Caco-2 (cell line): Measurements from ENCODE around the gene MYL12B. TPM values are rescaled to one million over a fixed set of nuclear protein-coding genes. Genes with fewer than 3 reads are reported as not detected.

Experiments used
- BruUV-seq: library from RNA; stranded (reverse); fragments of 400-500 nt; replicated peaks from 2 replicates; lab custom pipeline; 2021; lab: Mats Ljungman, UMichigan
- CTCF ChIA-PET: fragments of 300-600 bp; sonication (Branson Sonifier 250); formaldehyde crosslinking; loops from one replicate; lab custom pipeline; 2022; ENCODE audit warnings: antibody characterized with exemption; lab: Charles Lee
- POLR2A ChIA-PET: fragments of 300-600 bp; sonication (Branson Sonifier 250); formaldehyde crosslinking; loops from one replicate; lab custom pipeline; 2022; ENCODE audit warnings: antibody characterized with exemption; lab: Charles Lee
- DNase-seq, 2 experiments: peaks; one replicate each; pipeline versions ENCODE4 v3.0.0 to v3.0.0-alpha.2; 2020 to 2022
- H3K27me3 ChIP-seq: replicated peaks from 2 replicates; pipeline ENCODE4 v1.6.0; 2011; ENCODE audit warnings: low read length; ENCODE audit not compliant: control insufficient read depth, insufficient read depth
- H3K36me3 ChIP-seq: 2 replicates; pipeline ENCODE4 v1.5.1; 2011; ENCODE audit warnings: low read length; ENCODE audit not compliant: control insufficient read depth, insufficient read depth
- H3K4me1 ChIP-seq: fragments of 250-450 bp; sonication (Bioruptor Pico); 2 replicates; pipeline ENCODE4 v1.5.1; 2020; ENCODE audit warnings: mild to moderate bottlenecking
- H3K4me3 ChIP-seq: 2 replicates; pipeline ENCODE4 v1.5.1; 2011; ENCODE audit warnings: low read depth, mild to moderate bottlenecking, control low read depth, low read length
- H3K9me3 ChIP-seq: fragments of 250-450 bp; sonication (Bioruptor Pico); 2 replicates; pipeline ENCODE4 v1.5.1; 2020; ENCODE audit warnings: mild to moderate bottlenecking, moderate library complexity
- H3K27ac Mint-ChIP-seq: one replicate; pipeline ENCODE4 v1.8.0; 2022; ENCODE audit warnings: mixed read lengths; ENCODE audit not compliant: unreplicated experiment
- H3K27me3 Mint-ChIP-seq: one replicate; pipeline ENCODE4 v1.8.0; 2022; ENCODE audit warnings: mixed read lengths; ENCODE audit not compliant: insufficient read depth, unreplicated experiment
- H3K36me3 Mint-ChIP-seq: one replicate; pipeline ENCODE4 v1.8.0; 2022; ENCODE audit warnings: mild to moderate bottlenecking, mixed read lengths; ENCODE audit not compliant: insufficient read depth, unreplicated experiment
- H3K4me1 Mint-ChIP-seq: one replicate; pipeline ENCODE4 v1.8.0; 2022; ENCODE audit warnings: low read depth, mixed read lengths; ENCODE audit not compliant: unreplicated experiment
- H3K4me3 Mint-ChIP-seq: one replicate; pipeline ENCODE4 v1.8.0; 2022; ENCODE audit warnings: mild to moderate bottlenecking, moderate library complexity, mixed read lengths; ENCODE audit not compliant: unreplicated experiment
- H3K9me3 Mint-ChIP-seq: one replicate; pipeline ENCODE4 v1.8.0; 2022; ENCODE audit warnings: mixed read lengths; ENCODE audit not compliant: unreplicated experiment
- intact Hi-C: fragments of 100-400 bp; cut with micrococcal nuclease; formaldehyde crosslinking; loops from one replicate; pipeline ENCODE4 v1.10.0; 2022; ENCODE audit not compliant: unreplicated experiment
- total RNA-seq: library from RNA; stranded (reverse); gene quantifications from 2 replicates; pipeline ENCODE4 v1.2.3, GENCODE V29; 2022
- TF ChIP-seq, protein P1 (sequence below), 2 experiments: fragments of 200-600 bp in 1 of 2; IDR thresholded peaks; 1 replicate in 1 of 2; 2 replicates in 1 of 2; pipeline versions ENCODE4 v1.5.1 to v1.8.0; 2011 to 2022; ENCODE audit warnings: antibody characterized with exemption in 1 of 2, control low read depth in 1 of 2, inconsistent platforms in 1 of 2, low read depth in 1 of 2, low read length in 1 of 2, mild to moderate bottlenecking in 1 of 2, moderate library complexity in 1 of 2; ENCODE audit not compliant: insufficient read depth in 1 of 2, severe bottlenecking in 1 of 2, unreplicated experiment in 1 of 2

The MYL12B gene
- total RNA-seq, 1 experiment from 2014 or later, result 467 TPM

DNA sequence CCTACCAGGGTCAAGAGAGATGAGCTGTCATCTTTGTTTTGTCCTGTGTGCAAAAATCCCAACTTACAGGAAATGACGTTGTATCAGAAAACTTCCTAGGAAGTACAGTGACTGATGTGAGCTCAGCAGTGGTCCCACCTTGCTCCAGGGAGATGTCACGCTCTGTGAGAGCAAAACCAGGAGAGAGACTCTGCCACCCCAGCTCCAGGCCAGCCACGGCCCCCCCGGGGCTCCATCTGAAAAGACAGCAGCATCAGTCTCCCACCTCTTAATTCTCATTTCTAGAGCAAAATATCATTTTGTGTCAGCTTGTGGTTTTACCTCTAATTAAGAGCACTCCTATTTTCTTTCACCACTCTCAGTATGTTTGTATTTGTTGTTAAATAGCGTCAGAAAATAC is 57.5 kb downstream of the MYL12B start:
- H3K4me3 Mint-ChIP-seq, result no peak overlapping the region
- TF ChIP-seq, protein P1, sequence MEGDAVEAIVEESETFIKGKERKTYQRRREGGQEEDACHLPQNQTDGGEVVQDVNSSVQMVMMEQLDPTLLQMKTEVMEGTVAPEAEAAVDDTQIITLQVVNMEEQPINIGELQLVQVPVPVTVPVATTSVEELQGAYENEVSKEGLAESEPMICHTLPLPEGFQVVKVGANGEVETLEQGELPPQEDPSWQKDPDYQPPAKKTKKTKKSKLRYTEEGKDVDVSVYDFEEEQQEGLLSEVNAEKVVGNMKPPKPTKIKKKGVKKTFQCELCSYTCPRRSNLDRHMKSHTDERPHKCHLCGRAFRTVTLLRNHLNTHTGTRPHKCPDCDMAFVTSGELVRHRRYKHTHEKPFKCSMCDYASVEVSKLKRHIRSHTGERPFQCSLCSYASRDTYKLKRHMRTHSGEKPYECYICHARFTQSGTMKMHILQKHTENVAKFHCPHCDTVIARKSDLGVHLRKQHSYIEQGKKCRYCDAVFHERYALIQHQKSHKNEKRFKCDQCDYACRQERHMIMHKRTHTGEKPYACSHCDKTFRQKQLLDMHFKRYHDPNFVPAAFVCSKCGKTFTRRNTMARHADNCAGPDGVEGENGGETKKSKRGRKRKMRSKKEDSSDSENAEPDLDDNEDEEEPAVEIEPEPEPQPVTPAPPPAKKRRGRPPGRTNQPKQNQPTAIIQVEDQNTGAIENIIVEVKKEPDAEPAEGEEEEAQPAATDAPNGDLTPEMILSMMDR (IDR thresholded peaks at IDR 0.05; ENCODE audit: insufficient read depth in 1 of 2, low read depth in 1 of 2, low read length in 1 of 2, severe bottlenecking in 1 of 2, unreplicated experiment in 1 of 2), result no peak
- intact Hi-C loops, result no loop called here
- Histone ChIP-seq H3K4me3 (no peak overlapping the region), H3K4me1 (no peaks in the 10 kb centered on the region), H3K9me3 (no peaks in the 10 kb centered on the region), H3K27me3 (no peaks in the 10 kb centered on the region), H3K36me3 (no peaks in the 10 kb centered on the region)
- no peaks in the 10 kb centered on the region for H3K27me3 Mint-ChIP-seq
- CTCF ChIA-PET, result no interaction called here
- BruUV-seq, result no TSS peak
- no peak overlapping the region for H3K27ac Mint-ChIP-seq
- POLR2A ChIA-PET, result no interaction called here
- no peak for DNase-seq
- no peaks in the 10 kb centered on the region for H3K9me3 Mint-ChIP-seq
- peaks cover 6% of the 10 kb centered on the region for H3K4me1 Mint-ChIP-seq
- no peaks in the 10 kb centered on the region for H3K36me3 Mint-ChIP-seq

- ChIA-PET CTCF (interaction anchor here (0.6 kb wide), 1 partner anchor 364 kb away, joined by 6 read pairs; no protein-coding TSS in a partner anchor), POLR2A (interaction anchor here (0.6 kb wide), 1 partner anchor 76 kb away, joined by 5 read pairs; no protein-coding TSS in a partner anchor)
- H3K4me1 ChIP-seq, result no peaks in the 10 kb centered on the region
- H3K36me3 ChIP-seq, result no peaks in the 10 kb centered on the region
- no peak overlapping the region for H3K27ac Mint-ChIP-seq
- no peaks in the 10 kb centered on the region for H3K36me3 Mint-ChIP-seq
- no peaks in the 10 kb centered on the region for H3K9me3 ChIP-seq
- no peaks in the 10 kb centered on the region for H3K27me3 Mint-ChIP-seq
- no peak overlapping the region for H3K4me3 Mint-ChIP-seq
- no peak for DNase-seq
- no TSS peak for BruUV-seq
- intact Hi-C loops, result no loop called here
- H3K9me3 Mint-ChIP-seq, result no peaks in the 10 kb centered on the region
- no peaks in the 10 kb centered on the region for H3K27me3 ChIP-seq
- H3K4me1 Mint-ChIP-seq, result peaks cover 6% of the 10 kb centered on the region
- TF ChIP-seq, protein P1 (IDR thresholded peaks at IDR 0.05; ENCODE audit: insufficient read depth in 1 of 2, low read depth in 1 of 2, low read length in 1 of 2, severe bottlenecking in 1 of 2, unreplicated experiment in 1 of 2), result no peak
- no peak overlapping the region for H3K4me3 ChIP-seq
Observed at GRCh38 chr18:3319894-3320454, 58.0 kb downstream of the MYL12B start.

- intact Hi-C loops, result no loop called here
- POLR2A ChIA-PET, result no interaction called here
- BruUV-seq, result no TSS peak
Observed at GRCh38 chr18:3321133-3321812, 59.3 kb downstream of the MYL12B start.

More at GRCh38 chr18:3321133-3321812, 59.3 kb downstream of the MYL12B start:
- CTCF ChIA-PET, result no interaction called here
- Mint-ChIP-seq H3K4me3 (no peak overlapping the region), H3K9me3 (peaks cover 6% of the 10 kb centered on the region), H3K36me3 (no peaks in the 10 kb centered on the region), H3K27me3 (no peaks in the 10 kb centered on the region), H3K4me1 (peaks cover 6% of the 10 kb centered on the region), H3K27ac (no peak overlapping the region)
- TF ChIP-seq, protein P1 (IDR thresholded peaks at IDR 0.05; ENCODE audit: insufficient read depth in 1 of 2, low read depth in 1 of 2, low read length in 1 of 2, severe bottlenecking in 1 of 2, unreplicated experiment in 1 of 2), result no peak
- H3K4me3 ChIP-seq, result no peak overlapping the region
- H3K27me3 ChIP-seq, result no peaks in the 10 kb centered on the region
- no peaks in the 10 kb centered on the region for H3K36me3 ChIP-seq
- no peaks in the 10 kb centered on the region for H3K4me1 ChIP-seq
- no peaks in the 10 kb centered on the region for H3K9me3 ChIP-seq
- no peak for DNase-seq
